Kidney capillary endothelial cell (primary cell): Measurements from ENCODE around the gene MAG.

ENCODE experiments used
- DNase-seq: peaks from one replicate; pipeline ENCODE4 v3.0.0-alpha.2; 2018; ENCODE audit warnings: low spot score

MAG gene

GRCh38 chr19:35265126-35265899 lies 26.6 kb upstream of the MAG start:
- no peak for DNase-seq

- no peak for DNase-seq
These were observed 26.0 kb upstream of the MAG start for GRCh38 chr19:35265900-35266519.

- DNase-seq: no peak
These were observed 25.2 kb upstream of the MAG start for GRCh38 chr19:35266520-35267352.

GRCh38 chr19:35267353-35267817 lies 24.6 kb upstream of the MAG start:
- no peak for DNase-seq

GRCh38 chr19:35267818-35268535 lies 24.0 kb upstream of the MAG start:
- peak; percentile 72 for DNase-seq

GRCh38 chr19:35268536-35269437 lies 23.2 kb upstream of the MAG start, which contains the start of gene USF2:
TSS of gene USF2 (plus strand) at chr19:35268962. CDS start at chr19:35269102, 140 bp downstream.
- peak; percentile 41 for DNase-seq

GRCh38 chr19:35269438-35270117 lies 22.4 kb upstream of the MAG start:
- DNase-seq: peak; percentile 61

- DNase-seq: no peak
These were observed 21.6 kb upstream of the MAG start for GRCh38 chr19:35270381-35270811.

GRCh38 chr19:35271546-35271945 lies 20.4 kb upstream of the MAG start:
- DNase-seq: no peak

- DNase-seq: no peak
These were observed 19.7 kb upstream of the MAG start for GRCh38 chr19:35272122-35272719.

- no peak for DNase-seq
These were observed 18.9 kb upstream of the MAG start for GRCh38 chr19:35272954-35273649.

GRCh38 chr19:35273686-35274259 lies 18.2 kb upstream of the MAG start:
- DNase-seq: no peak

- no peak for DNase-seq
These were observed 17.6 kb upstream of the MAG start for GRCh38 chr19:35274323-35274722.

- DNase-seq: no peak
These were observed 15.2 kb upstream of the MAG start for GRCh38 chr19:35276706-35277281.

- no peak for DNase-seq
These were observed 13.2 kb upstream of the MAG start for GRCh38 chr19:35278578-35279284.

GRCh38 chr19:35279374-35279773 lies 12.6 kb upstream of the MAG start:
- no peak for DNase-seq

GRCh38 chr19:35279985-35280821 lies 11.8 kb upstream of the MAG start:
- no peak for DNase-seq
